Ishikawa (cell line): Measurements from ENCODE around the gene PIM3.

ENCODE experiments used
- CREB1 ChIP-seq: IDR thresholded peaks from 2 replicates; pipeline ENCODE4 v1.6.1; 2012; ENCODE audit warnings: low read depth
- EGR1 ChIP-seq: IDR thresholded peaks from 2 replicates; pipeline ENCODE4 v1.6.1; 2012
- EP300 ChIP-seq: IDR thresholded peaks from 2 replicates; pipeline ENCODE4 v1.6.1; 2012; ENCODE audit warnings: borderline replicate concordance
- FOXM1 ChIP-seq: IDR thresholded peaks from 2 replicates; pipeline ENCODE4 v1.6.1; 2012; ENCODE audit warnings: low read depth, borderline replicate concordance
- MAX ChIP-seq: IDR thresholded peaks from 2 replicates; pipeline ENCODE4 v1.6.1; 2012
- NFIC ChIP-seq: IDR thresholded peaks from 2 replicates; pipeline ENCODE4 v1.6.1; 2012
- TAF1 ChIP-seq: IDR thresholded peaks from 2 replicates; pipeline ENCODE4 v1.6.1; 2012; ENCODE audit warnings: low read depth, mild to moderate bottlenecking
- TCF12 ChIP-seq: IDR thresholded peaks from 2 replicates; pipeline ENCODE4 v1.6.1; 2012; ENCODE audit warnings: low read depth
- YY1 ChIP-seq: IDR thresholded peaks from 2 replicates; pipeline ENCODE4 v1.6.1; 2012; ENCODE audit warnings: low read depth
- ZBTB7A ChIP-seq: IDR thresholded peaks from 2 replicates; pipeline ENCODE4 v1.6.1; 2012; ENCODE audit warnings: low read depth
- TF ChIP-seq, protein P1 (sequence below): IDR thresholded peaks from 2 replicates; pipeline ENCODE4 v1.6.1; 2012; ENCODE audit warnings: low read depth, mild to moderate bottlenecking

DNA sequence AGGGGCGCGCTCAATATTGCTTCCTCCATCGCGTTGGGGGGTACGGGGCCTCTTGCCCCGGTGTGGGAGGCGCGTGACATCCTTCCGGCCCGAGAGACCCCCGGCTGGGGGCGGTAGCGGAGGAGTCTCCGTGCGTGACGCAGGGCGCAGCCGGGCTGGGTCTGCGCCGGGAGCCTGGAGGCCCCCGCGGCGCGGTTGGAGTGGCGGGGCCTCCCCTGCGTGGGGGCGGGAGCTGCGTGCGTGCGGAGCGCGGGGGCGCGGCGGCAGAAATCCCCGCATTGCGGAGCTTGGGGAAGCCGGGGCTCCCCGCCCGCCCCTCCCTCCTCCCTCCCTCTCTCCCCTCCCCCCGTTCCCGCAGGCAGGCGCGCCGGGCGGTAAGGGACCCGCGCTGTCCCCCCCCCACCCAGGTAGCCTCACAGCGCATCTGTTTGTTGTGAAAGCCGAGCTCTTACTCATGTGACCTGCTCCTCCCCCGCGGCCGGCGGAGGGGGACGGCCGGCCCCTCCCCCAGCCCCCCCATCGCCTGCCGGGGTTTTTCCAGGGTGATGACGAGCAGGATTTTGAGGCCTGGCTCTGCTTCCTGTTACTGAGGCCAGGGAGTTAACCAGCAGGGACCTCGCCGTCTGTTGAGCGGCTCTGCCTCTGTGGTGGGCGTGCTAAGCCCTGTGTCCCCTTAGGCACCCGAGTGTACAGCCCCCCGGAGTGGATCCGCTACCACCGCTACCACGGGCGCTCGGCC lies 1.6 kb downstream of the PIM3 start:
- peak; percentile 47; the same call in 1 of the 2 replicates for TF ChIP-seq TCF12
- TF ChIP-seq FOXM1: no peak
- TF ChIP-seq EP300: no peak; the same call in 1 of the 2 replicates
- TF ChIP-seq TAF1: no peak
- TF ChIP-seq ZBTB7A: no peak
- peak; percentile 28; the same call in 1 of the 2 replicates for TF ChIP-seq EGR1
- TF ChIP-seq MAX: no peak; the same call in 1 of the 2 replicates
- no peak for TF ChIP-seq CREB1
- TF ChIP-seq, protein P1, sequence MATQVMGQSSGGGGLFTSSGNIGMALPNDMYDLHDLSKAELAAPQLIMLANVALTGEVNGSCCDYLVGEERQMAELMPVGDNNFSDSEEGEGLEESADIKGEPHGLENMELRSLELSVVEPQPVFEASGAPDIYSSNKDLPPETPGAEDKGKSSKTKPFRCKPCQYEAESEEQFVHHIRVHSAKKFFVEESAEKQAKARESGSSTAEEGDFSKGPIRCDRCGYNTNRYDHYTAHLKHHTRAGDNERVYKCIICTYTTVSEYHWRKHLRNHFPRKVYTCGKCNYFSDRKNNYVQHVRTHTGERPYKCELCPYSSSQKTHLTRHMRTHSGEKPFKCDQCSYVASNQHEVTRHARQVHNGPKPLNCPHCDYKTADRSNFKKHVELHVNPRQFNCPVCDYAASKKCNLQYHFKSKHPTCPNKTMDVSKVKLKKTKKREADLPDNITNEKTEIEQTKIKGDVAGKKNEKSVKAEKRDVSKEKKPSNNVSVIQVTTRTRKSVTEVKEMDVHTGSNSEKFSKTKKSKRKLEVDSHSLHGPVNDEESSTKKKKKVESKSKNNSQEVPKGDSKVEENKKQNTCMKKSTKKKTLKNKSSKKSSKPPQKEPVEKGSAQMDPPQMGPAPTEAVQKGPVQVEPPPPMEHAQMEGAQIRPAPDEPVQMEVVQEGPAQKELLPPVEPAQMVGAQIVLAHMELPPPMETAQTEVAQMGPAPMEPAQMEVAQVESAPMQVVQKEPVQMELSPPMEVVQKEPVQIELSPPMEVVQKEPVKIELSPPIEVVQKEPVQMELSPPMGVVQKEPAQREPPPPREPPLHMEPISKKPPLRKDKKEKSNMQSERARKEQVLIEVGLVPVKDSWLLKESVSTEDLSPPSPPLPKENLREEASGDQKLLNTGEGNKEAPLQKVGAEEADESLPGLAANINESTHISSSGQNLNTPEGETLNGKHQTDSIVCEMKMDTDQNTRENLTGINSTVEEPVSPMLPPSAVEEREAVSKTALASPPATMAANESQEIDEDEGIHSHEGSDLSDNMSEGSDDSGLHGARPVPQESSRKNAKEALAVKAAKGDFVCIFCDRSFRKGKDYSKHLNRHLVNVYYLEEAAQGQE: no peak
- no peak for TF ChIP-seq YY1
- TF ChIP-seq NFIC: no peak
